ENCODE results near the gene F7. TPM values are rescaled to one million over a fixed set of nuclear protein-coding genes. Genes with fewer than 3 reads are reported as not detected.

Gene F7
- total RNA-seq, 1 experiment from 2014 or later = 0.26 TPM

DNA sequence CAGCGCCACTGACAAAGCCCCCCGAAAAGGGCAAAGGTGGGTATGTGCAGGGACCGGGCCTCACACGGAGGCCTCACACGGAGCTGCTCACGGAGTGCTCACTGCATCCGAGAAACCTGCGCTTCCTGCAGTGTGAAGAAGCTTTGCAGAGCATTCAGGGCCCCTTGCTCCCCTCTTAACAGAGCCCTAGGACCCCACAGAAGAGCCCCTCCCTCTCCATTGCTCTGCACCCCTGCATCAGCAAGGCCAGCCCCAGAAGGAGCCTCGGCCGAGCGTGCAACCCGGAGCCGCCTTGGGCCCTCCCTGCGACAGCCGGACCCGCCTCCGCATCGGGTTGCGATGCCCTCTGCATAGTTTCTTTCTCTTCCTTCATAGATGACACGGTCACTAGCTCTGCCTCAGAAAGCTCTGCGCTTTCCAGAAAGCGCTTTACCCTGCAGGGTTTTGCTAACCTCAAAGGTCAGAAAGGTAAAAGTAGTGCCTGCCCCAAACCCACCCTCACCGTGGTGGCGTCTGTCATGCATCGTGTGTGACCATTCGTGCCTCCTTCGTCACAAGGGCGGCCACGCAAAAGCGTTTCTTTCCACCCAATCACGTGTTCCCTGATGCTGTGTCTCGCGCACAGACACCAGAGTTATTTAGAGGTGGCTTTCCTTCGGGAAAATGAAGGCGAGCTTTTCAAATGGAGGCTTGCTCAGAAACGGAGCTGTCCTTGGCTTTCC lies 15.7 kb upstream of the F7 start:
- ATAC-seq (peak; percentile 61), DNase-seq (ENCODE audit: low spot score) (no peak)
- Mint-ChIP-seq H3K4me3 (no peak overlapping the region), H3K9me3 (no peaks in the 10 kb centered on the region), H3K27me3 (ENCODE audit: low read depth) (no peaks in the 10 kb centered on the region), H3K27ac (peak overlapping the region; percentile 78), H3K4me1 (peaks cover 14% of the 10 kb centered on the region), H3K36me3 (peaks cover 6% of the 10 kb centered on the region)
- ChIA-PET CTCF (interaction anchor here (0.8 to 3.3 kb wide), 19 partner anchors 9 to 302 kb away, joined by 3 to 15 read pairs (median 4); partner anchors contain the start of genes F10 and PROZ), POLR2A (interaction anchor here (0.8 to 1.0 kb wide), 2 partner anchors 16 to 40 kb away, joined by 3 to 4 read pairs; partner anchors contain the start of gene F7)
- TF ChIP-seq ATF1 (CRISPR knock-in tag; IDR thresholded peaks at IDR 0.05) (no peak), ZNF219 (CRISPR knock-in tag; IDR thresholded peaks at IDR 0.05; ENCODE audit: borderline replicate concordance) (no peak), E2F1 (CRISPR knock-in tag; IDR thresholded peaks at IDR 0.05) (no peak), FOXK1 (CRISPR knock-in tag; IDR thresholded peaks at IDR 0.05) (no peak; the same call in 1 of the 2 replicates), USF2 (CRISPR knock-in tag; IDR thresholded peaks at IDR 0.05) (peak; percentile 54), SMAD4 (CRISPR knock-in tag; IDR thresholded peaks at IDR 0.05) (no peak), MXD4 (CRISPR knock-in tag; IDR thresholded peaks at IDR 0.05; ENCODE audit: borderline replicate concordance) (no peak), NFYB (CRISPR knock-in tag; conservative IDR thresholded peaks at IDR 0.05; ENCODE audit: low read depth) (no peak), ETV6 (CRISPR knock-in tag; IDR thresholded peaks at IDR 0.05) (0 out of 2 replicates have a peak, but pooled peaks have one; percentile 17), JAZF1 (CRISPR knock-in tag; IDR thresholded peaks at IDR 0.05) (no peak), E2F5 (CRISPR knock-in tag; IDR thresholded peaks at IDR 0.05) (no peak), ZNF138 (CRISPR knock-in tag; conservative IDR thresholded peaks at IDR 0.05) (no peak), SP1 (CRISPR knock-in tag; conservative IDR thresholded peaks at IDR 0.05) (peak; percentile 34; the same call in 1 of the 2 replicates), CBFB (CRISPR knock-in tag; IDR thresholded peaks at IDR 0.05; ENCODE audit: low read depth) (no peak)
- TF ChIP-seq, protein P1, sequence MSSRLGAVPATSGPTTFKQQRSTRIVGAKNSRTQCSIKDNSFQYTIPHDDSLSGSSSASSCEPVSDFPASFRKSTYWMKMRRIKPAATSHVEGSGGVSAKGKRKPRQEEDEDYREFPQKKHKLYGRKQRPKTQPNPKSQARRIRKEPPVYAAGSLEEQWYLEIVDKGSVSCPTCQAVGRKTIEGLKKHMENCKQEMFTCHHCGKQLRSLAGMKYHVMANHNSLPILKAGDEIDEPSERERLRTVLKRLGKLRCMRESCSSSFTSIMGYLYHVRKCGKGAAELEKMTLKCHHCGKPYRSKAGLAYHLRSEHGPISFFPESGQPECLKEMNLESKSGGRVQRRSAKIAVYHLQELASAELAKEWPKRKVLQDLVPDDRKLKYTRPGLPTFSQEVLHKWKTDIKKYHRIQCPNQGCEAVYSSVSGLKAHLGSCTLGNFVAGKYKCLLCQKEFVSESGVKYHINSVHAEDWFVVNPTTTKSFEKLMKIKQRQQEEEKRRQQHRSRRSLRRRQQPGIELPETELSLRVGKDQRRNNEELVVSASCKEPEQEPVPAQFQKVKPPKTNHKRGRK (CRISPR knock-in tag; IDR thresholded peaks at IDR 0.05; ENCODE audit: borderline replicate concordance) = no peak

DNA sequence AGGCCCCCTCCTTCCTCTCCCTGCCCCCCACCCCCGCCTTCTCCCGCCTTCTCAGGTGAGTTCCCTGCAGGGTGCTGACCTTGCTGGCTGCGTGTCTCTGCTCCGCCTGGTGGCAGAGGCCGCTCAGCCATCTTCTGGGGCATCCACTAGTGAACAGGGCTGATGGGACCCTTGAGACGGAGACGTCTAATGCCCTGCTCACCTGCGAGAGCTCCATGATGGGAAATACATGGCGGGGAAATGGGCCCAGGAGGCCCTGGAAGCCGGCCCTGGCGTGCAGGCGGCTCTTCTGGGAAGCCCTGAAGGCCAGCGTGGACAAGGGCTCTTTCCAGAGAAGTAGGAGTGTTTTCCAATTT lies 15.2 kb upstream of the F7 start:
- peak overlapping the region; percentile 15; the same call in 1 of the 2 replicates for H3K27ac Mint-ChIP-seq
- ChIA-PET POLR2A (interaction anchor here (0.8 to 1.0 kb wide), 2 partner anchors 15 to 39 kb away, joined by 3 to 4 read pairs; partner anchors contain the start of gene F7), CTCF (interaction anchor here (0.6 to 3.3 kb wide), 20 partner anchors 9 to 301 kb away, joined by 3 to 15 read pairs (median 4); partner anchors contain the start of genes F10 and PROZ)
- no peaks in the 10 kb centered on the region for H3K9me3 Mint-ChIP-seq
- no peak overlapping the region for H3K4me3 Mint-ChIP-seq
- H3K36me3 Mint-ChIP-seq = peaks cover 6% of the 10 kb centered on the region
- H3K4me1 Mint-ChIP-seq = peaks cover 14% of the 10 kb centered on the region
- H3K27me3 Mint-ChIP-seq (ENCODE audit: low read depth) = no peaks in the 10 kb centered on the region
- DNase-seq (ENCODE audit: low spot score) (peak; percentile 59), ATAC-seq (peak; percentile 76)
- TF ChIP-seq, protein P2, sequence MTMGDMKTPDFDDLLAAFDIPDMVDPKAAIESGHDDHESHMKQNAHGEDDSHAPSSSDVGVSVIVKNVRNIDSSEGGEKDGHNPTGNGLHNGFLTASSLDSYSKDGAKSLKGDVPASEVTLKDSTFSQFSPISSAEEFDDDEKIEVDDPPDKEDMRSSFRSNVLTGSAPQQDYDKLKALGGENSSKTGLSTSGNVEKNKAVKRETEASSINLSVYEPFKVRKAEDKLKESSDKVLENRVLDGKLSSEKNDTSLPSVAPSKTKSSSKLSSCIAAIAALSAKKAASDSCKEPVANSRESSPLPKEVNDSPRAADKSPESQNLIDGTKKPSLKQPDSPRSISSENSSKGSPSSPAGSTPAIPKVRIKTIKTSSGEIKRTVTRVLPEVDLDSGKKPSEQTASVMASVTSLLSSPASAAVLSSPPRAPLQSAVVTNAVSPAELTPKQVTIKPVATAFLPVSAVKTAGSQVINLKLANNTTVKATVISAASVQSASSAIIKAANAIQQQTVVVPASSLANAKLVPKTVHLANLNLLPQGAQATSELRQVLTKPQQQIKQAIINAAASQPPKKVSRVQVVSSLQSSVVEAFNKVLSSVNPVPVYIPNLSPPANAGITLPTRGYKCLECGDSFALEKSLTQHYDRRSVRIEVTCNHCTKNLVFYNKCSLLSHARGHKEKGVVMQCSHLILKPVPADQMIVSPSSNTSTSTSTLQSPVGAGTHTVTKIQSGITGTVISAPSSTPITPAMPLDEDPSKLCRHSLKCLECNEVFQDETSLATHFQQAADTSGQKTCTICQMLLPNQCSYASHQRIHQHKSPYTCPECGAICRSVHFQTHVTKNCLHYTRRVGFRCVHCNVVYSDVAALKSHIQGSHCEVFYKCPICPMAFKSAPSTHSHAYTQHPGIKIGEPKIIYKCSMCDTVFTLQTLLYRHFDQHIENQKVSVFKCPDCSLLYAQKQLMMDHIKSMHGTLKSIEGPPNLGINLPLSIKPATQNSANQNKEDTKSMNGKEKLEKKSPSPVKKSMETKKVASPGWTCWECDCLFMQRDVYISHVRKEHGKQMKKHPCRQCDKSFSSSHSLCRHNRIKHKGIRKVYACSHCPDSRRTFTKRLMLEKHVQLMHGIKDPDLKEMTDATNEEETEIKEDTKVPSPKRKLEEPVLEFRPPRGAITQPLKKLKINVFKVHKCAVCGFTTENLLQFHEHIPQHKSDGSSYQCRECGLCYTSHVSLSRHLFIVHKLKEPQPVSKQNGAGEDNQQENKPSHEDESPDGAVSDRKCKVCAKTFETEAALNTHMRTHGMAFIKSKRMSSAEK (CRISPR knock-in tag; IDR thresholded peaks at IDR 0.05; ENCODE audit: borderline replicate concordance) = no peak
- no peak for TF ChIP-seq E2F5 (CRISPR knock-in tag; IDR thresholded peaks at IDR 0.05)
- no peak for TF ChIP-seq ZNF263 (CRISPR knock-in tag; IDR thresholded peaks at IDR 0.05; ENCODE audit: low read depth)
- TF ChIP-seq EMX1 (CRISPR knock-in tag; IDR thresholded peaks at IDR 0.05) = no peak
- no peak for TF ChIP-seq CREM (CRISPR knock-in tag; IDR thresholded peaks at IDR 0.05)
- TF ChIP-seq ZNF317 (CRISPR knock-in tag; IDR thresholded peaks at IDR 0.05; ENCODE audit: borderline replicate concordance, low read depth) = no peak
- no peak for TF ChIP-seq NFE2L1 (CRISPR knock-in tag; IDR thresholded peaks at IDR 0.05)
- TF ChIP-seq, protein P3, sequence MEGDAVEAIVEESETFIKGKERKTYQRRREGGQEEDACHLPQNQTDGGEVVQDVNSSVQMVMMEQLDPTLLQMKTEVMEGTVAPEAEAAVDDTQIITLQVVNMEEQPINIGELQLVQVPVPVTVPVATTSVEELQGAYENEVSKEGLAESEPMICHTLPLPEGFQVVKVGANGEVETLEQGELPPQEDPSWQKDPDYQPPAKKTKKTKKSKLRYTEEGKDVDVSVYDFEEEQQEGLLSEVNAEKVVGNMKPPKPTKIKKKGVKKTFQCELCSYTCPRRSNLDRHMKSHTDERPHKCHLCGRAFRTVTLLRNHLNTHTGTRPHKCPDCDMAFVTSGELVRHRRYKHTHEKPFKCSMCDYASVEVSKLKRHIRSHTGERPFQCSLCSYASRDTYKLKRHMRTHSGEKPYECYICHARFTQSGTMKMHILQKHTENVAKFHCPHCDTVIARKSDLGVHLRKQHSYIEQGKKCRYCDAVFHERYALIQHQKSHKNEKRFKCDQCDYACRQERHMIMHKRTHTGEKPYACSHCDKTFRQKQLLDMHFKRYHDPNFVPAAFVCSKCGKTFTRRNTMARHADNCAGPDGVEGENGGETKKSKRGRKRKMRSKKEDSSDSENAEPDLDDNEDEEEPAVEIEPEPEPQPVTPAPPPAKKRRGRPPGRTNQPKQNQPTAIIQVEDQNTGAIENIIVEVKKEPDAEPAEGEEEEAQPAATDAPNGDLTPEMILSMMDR (IDR thresholded peaks at IDR 0.05) = no peak
- TF ChIP-seq CREB1 (CRISPR knock-in tag; IDR thresholded peaks at IDR 0.05) = no peak

Measured in WTC11 (cell line).